Gastrocnemius medialis (tissue), 4 donors: ENCODE results near the gene HMGB3. TPM values are rescaled to one million over a fixed set of nuclear protein-coding genes. Genes with fewer than 3 reads are reported as not detected.

ENCODE experiments used
- total RNA-seq, 4 donors: library from RNA; depleted of rRNA; stranded (reverse); fragments of >200 nt; gene quantifications; one replicate each; pipeline versions ENCODE4 v1.1.0 to v1.2.3, GENCODE V29; 2016

HMGB3 gene
- total RNA-seq, 4 donors from 2014 or later = 15.0 to 58.3 (median 18.7) TPM

Other genes with a start within 250 kb of the HMGB3 start
- gene CD99L2, start 84.7 kb upstream of the HMGB3 start, total RNA-seq = 100 to 1,000 TPM; 202 to 289 (median 251) TPM
- not detected for gene GPR50, start 193.2 kb downstream of the HMGB3 start, total RNA-seq